ENCODE data around the gene GLCCI1. TPM values are rescaled to one million over a fixed set of nuclear protein-coding genes. Genes with fewer than 3 reads are reported as not detected.

Gene GLCCI1
- total and polyA plus RNA-seq, 2 of the 8 experiments (the other 6 are each of a cell fraction or from before 2014, with no cell fraction given): 12.4 to 27.7 TPM

DNA sequence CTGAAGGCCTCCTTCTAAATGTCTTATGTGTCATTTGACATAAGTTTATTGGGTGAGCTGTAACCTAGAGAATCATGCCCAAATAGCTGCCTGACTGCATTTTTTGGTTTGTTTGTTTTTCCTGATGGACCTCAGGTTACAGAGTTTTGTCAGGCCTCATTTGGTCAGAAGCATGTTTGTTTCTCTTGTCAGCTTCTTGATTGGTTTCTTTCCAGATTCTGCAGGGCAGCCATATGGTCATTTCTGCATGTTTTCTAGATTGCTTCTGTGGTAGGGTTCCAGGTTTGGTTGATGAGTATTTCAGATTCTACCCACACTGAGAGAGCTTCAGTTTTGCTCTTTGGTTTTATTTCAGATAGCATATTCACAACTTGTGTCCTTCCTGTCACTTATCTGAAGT is 28.0 kb downstream of the GLCCI1 start:
- POLR2A ChIA-PET (ENCODE audit: partially characterized antibody): no interaction called here
- no peak overlapping the region for H2BK5ac ChIP-seq (ENCODE audit: low read depth, low read length)
- CTCF ChIA-PET (ENCODE audit: partially characterized antibody): interaction anchor here (1.3 kb wide), 1 partner anchor 39 kb away, joined by 4 read pairs; no protein-coding TSS in a partner anchor
- no peaks in the 10 kb centered on the region for H4K20me1 ChIP-seq (replicated peaks in 1 of 2; ENCODE audit: control insufficient read depth in 1 of 2, insufficient read depth in 2 of 2, low read length in 2 of 2)
- H2AK5ac ChIP-seq (ENCODE audit: low read depth, low read length): no peak overlapping the region
- no peak overlapping the region for H3K14ac ChIP-seq (ENCODE audit: insufficient read length)
- H2BK20ac ChIP-seq (ENCODE audit: low read length): no peak overlapping the region
- H3K27me3 ChIP-seq (replicated peaks in 1 of 4; ENCODE audit: control insufficient read depth in 3 of 4, extremely low read depth in 1 of 4, insufficient read depth in 3 of 4, low read length in 3 of 4): no peaks in the 10 kb centered on the region
- no peak overlapping the region for H3K4ac ChIP-seq (replicated peaks; ENCODE audit: insufficient read length, low read depth, low read length)
- no peak overlapping the region for H3K27ac ChIP-seq (ENCODE audit: low read depth, low read length)
- H3K9ac ChIP-seq (replicated peaks in 1 of 4; ENCODE audit: extremely low read depth in 1 of 4, low read depth in 3 of 4, low read length in 3 of 4): no peak overlapping the region
- no peaks in the 10 kb centered on the region for H3K4me1 ChIP-seq (replicated peaks in 1 of 4; ENCODE audit: control insufficient read depth in 3 of 4, insufficient read depth in 4 of 4, low read length in 3 of 4)
- no peak overlapping the region for H2BK15ac ChIP-seq (ENCODE audit: low read length)
- H3K18ac ChIP-seq (ENCODE audit: extremely low read depth, low read length): no peak overlapping the region
- H3K4me3 ChIP-seq (ENCODE audit: extremely low read depth in 1 of 4, insufficient read depth in 2 of 4, low read depth in 3 of 4, low read length in 4 of 4): no peak overlapping the region
- H3K79me1 ChIP-seq (ENCODE audit: low read depth, low read length): no peaks in the 10 kb centered on the region
- H3K4me2 ChIP-seq (ENCODE audit: insufficient read depth in 1 of 2, low read depth in 2 of 2, low read length in 2 of 2): no peak overlapping the region
- no peaks in the 10 kb centered on the region for H3K23me2 ChIP-seq (ENCODE audit: low read depth, low read length)
- no peak for TF ChIP-seq SAP30 (IDR thresholded peaks at IDR 0.05; ENCODE audit: insufficient read depth, insufficient replicate concordance, low read length)
- TF ChIP-seq SP4 (IDR thresholded peaks at IDR 0.05; ENCODE audit: low read length): no peak
- TF ChIP-seq RAD21 (IDR thresholded peaks at IDR 0.05 in 1 of 2, conservative IDR thresholded peaks at IDR 0.05 in 1 of 2; ENCODE audit: low read depth in 2 of 2, low read length in 2 of 2): no peak
- TF ChIP-seq TBP (IDR thresholded peaks at IDR 0.05; ENCODE audit: low read depth, low read length): no peak
- no peak for TF ChIP-seq GABPA (IDR thresholded peaks at IDR 0.05; ENCODE audit: borderline replicate concordance, insufficient read depth, low read length)
- no peak for TF ChIP-seq MAFK (IDR thresholded peaks at IDR 0.05; ENCODE audit: low read depth, low read length)
- no peak for TF ChIP-seq RFX5 (IDR thresholded peaks at IDR 0.05; ENCODE audit: borderline replicate concordance, low read depth, low read length)
- no peak for TF ChIP-seq RBBP5 (IDR thresholded peaks at IDR 0.05; ENCODE audit: borderline replicate concordance, low read depth, low read length)
- TF ChIP-seq, protein P1, sequence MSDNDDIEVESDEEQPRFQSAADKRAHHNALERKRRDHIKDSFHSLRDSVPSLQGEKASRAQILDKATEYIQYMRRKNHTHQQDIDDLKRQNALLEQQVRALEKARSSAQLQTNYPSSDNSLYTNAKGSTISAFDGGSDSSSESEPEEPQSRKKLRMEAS (IDR thresholded peaks at IDR 0.05): no peak
- no peak for TF ChIP-seq CEBPB (IDR thresholded peaks at IDR 0.05; ENCODE audit: low read depth, low read length)
- no peak for TF ChIP-seq KDM5A (IDR thresholded peaks at IDR 0.05; ENCODE audit: low read length)
- TF ChIP-seq GTF2F1 (IDR thresholded peaks at IDR 0.05; ENCODE audit: borderline replicate concordance, low read depth, low read length): no peak
- TF ChIP-seq ASH2L (IDR thresholded peaks at IDR 0.05; ENCODE audit: low read length): no peak
- no peak for TF ChIP-seq JUND (IDR thresholded peaks at IDR 0.05; ENCODE audit: low read length)
- TF ChIP-seq TEAD4 (IDR thresholded peaks at IDR 0.05; ENCODE audit: low read depth, low read length): no peak
- H4K8ac ChIP-seq (ENCODE audit: extremely low read depth, insufficient read depth, low read length): no peak overlapping the region
- H3K79me2 ChIP-seq (ENCODE audit: control insufficient read depth in 1 of 2, insufficient read depth in 2 of 2, low read length in 2 of 2): peaks cover 0 to 72% of the 10 kb centered on the region in 2 experiments; a peak in 3 of 4 replicates
- no peak overlapping the region for H2AFZ ChIP-seq (ENCODE audit: low read length)
- H4K91ac ChIP-seq (replicated peaks; ENCODE audit: insufficient read length, low read length): no peak overlapping the region
- H4K5ac ChIP-seq (ENCODE audit: insufficient read length, low read depth, low read length): no peak overlapping the region
- H3K23ac ChIP-seq (ENCODE audit: insufficient read length): no peak overlapping the region
- no peak for FAIRE-seq
- H2BK12ac ChIP-seq (ENCODE audit: low read depth, low read length): no peak overlapping the region
- H3K36me3 ChIP-seq (ENCODE audit: control insufficient read depth in 2 of 4, insufficient read depth in 4 of 4, low read length in 3 of 4): peaks cover 0 to 3% (median 0%) of the 10 kb centered on the region in 4 experiments; a peak in 4 of 8 replicates
- no peak for DNase-seq (ENCODE audit: low read depth in 1 of 2, low spot score in 2 of 2)
- H3K56ac ChIP-seq (replicated peaks; ENCODE audit: insufficient read length, low read depth, low read length): no peak overlapping the region
- peaks cover 4 to 5% of the 10 kb centered on the region in 2 experiments; a peak in 2 of 4 replicates for H3K9me3 ChIP-seq (ENCODE audit: insufficient read depth in 2 of 2, low read depth in 1 of 2, low read length in 1 of 2)
- H2BK120ac ChIP-seq (replicated peaks; ENCODE audit: low read depth, low read length): no peak overlapping the region
